HG03135 (cell line): ENCODE data around the gene MLC1.

Source experiments
- ATAC-seq: cut with Tn5 transposase; IDR thresholded peaks from one replicate; pipeline ENCODE4 v1.9.1; 2021; ENCODE audit warnings: mild to moderate bottlenecking, moderate library complexity; ENCODE audit not compliant: unreplicated experiment

The MLC1 gene

GRCh38 chr22:50016988-50017700 lies 68.1 kb downstream of the MLC1 start:
- ATAC-seq: no peak

- ATAC-seq: no peak
Observed at GRCh38 chr22:50016308-50016987, 68.8 kb downstream of the MLC1 start.

- ATAC-seq: no peak
Observed at GRCh38 chr22:50015451-50016307, 69.5 kb downstream of the MLC1 start.

GRCh38 chr22:50014655-50015401 lies 70.4 kb downstream of the MLC1 start:
- ATAC-seq: no peak

- no peak for ATAC-seq
Observed at GRCh38 chr22:50014053-50014501, 71.1 kb downstream of the MLC1 start.

GRCh38 chr22:50012211-50013181 lies 72.7 kb downstream of the MLC1 start, which contains the start of gene IL17REL:
Gene IL17REL (minus strand): TSS chr22:50012765. CDS start chr22:50012646, 119 bp downstream.
- no peak for ATAC-seq

- ATAC-seq: no peak
Observed at GRCh38 chr22:50011447-50012210, 73.6 kb downstream of the MLC1 start.

- no peak for ATAC-seq
Observed at GRCh38 chr22:50010676-50011446, 74.4 kb downstream of the MLC1 start.

- ATAC-seq: no peak
Observed at GRCh38 chr22:50009765-50010675, 75.2 kb downstream of the MLC1 start.
